HG03025 (cell line): ENCODE measurements around the gene FREY1.
"Not testable (repeated sequence)": the region's sequence is repeated elsewhere in the genome, so short reads cannot be mapped to it uniquely, and the experiment has no call there.

ENCODE experiments used
- ATAC-seq: cut with Tn5 transposase; IDR thresholded peaks from one replicate; pipeline ENCODE4 v1.9.1; 2021; ENCODE audit warnings: mild to moderate bottlenecking, moderate library complexity; ENCODE audit not compliant: unreplicated experiment, low FRiP score

Gene FREY1

GRCh38 chr11:45917623-45918330 lies 10.7 kb upstream of the FREY1 start, which contains the start of gene PEX16:
TSS of gene PEX16 (minus strand) at chr11:45917877. CDS start at chr11:45917811, 66 bp downstream.
- ATAC-seq: peak; percentile 76

GRCh38 chr11:45917286-45917622 lies 10.2 kb upstream of the FREY1 start:
- no peak for ATAC-seq

- ATAC-seq: no peak
These were observed 8.4 kb upstream of the FREY1 start for GRCh38 chr11:45915446-45915845.

- no peak for ATAC-seq
These were observed 7.0 kb upstream of the FREY1 start for GRCh38 chr11:45913942-45914635.

GRCh38 chr11:45913514-45913913 lies 6.4 kb upstream of the FREY1 start:
- ATAC-seq: no peak

- ATAC-seq: no peak
These were observed 3.6 kb upstream of the FREY1 start for GRCh38 chr11:45910623-45911022.

GRCh38 chr11:45909594-45910475 lies 2.8 kb upstream of the FREY1 start:
- no peak for ATAC-seq

- no peak for ATAC-seq
These were observed 870 bp upstream of the FREY1 start for GRCh38 chr11:45907911-45908370.

GRCh38 chr11:45906096-45906682 lies 882 bp downstream of the FREY1 start:
- no peak for ATAC-seq

- not testable (repeated sequence) for ATAC-seq
These were observed 1.5 kb downstream of the FREY1 start for GRCh38 chr11:45905576-45905975.

- no peak for ATAC-seq
These were observed 2.0 kb downstream of the FREY1 start for GRCh38 chr11:45905095-45905494.

- ATAC-seq: no peak
These were observed 2.7 kb downstream of the FREY1 start for GRCh38 chr11:45904309-45904915.

GRCh38 chr11:45902452-45903380 lies 4.4 kb downstream of the FREY1 start:
- ATAC-seq: no peak

- no peak for ATAC-seq
These were observed 5.4 kb downstream of the FREY1 start for GRCh38 chr11:45901626-45902025.

- no peak for ATAC-seq
These were observed 6.0 kb downstream of the FREY1 start for GRCh38 chr11:45900916-45901617.

- ATAC-seq: not testable (repeated sequence)
These were observed 6.8 kb downstream of the FREY1 start for GRCh38 chr11:45900175-45900800.

GRCh38 chr11:45899448-45900174 lies 7.5 kb downstream of the FREY1 start:
- ATAC-seq: no peak

GRCh38 chr11:45899086-45899447 lies 8.0 kb downstream of the FREY1 start:
- ATAC-seq: no peak
